ENCODE data around the gene IRGQ.

Gene IRGQ

DNA sequence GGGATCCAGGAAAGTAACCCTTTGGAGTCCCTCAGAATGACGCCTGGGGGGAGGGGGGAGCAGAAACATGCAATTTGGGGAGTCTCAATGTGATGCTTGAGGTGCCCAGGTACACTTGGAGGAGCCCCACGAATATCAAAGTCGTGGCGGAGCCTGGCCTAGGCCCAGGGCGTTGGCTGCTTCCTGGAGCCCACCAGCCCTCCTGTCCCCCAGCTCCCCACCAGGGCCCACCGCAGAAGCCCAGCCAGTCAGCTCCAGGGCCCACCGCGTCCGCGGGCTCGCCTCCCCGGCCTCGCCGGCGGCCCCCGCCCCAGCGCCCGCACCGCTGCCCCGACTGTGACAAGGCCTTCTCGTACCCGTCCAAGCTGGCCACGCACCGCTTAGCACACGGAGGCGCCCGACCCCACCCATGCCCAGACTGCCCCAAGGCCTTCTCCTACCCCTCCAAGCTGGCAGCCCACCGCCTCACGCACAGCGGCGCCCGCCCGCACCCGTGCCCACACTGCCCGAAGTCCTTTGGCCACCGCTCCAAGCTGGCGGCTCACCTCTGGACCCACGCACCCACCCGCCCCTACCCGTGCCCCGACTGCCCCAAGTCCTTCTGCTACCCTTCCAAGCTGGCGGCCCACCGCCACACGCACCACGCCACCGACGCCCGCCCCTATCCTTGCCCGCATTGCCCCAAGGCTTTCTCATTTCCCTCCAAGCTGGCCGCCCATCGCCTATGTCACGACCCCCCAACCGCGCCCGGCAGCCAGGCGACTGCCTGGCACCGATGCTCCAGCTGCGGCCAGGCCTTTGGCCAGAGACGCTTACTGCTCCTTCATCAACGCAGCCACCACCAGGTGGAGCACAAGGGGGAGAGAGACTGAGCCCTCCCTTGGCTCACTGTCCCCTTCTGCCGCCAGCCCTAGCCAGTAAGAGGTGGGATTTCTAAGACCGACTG, 60.8 kb downstream of the IRGQ start:
- peak; percentile 50 to 52 for DNase-seq
